ENCODE measurements around the gene NTNG1. TPM values are rescaled to one million over a fixed set of nuclear protein-coding genes. Genes with fewer than 3 reads are reported as not detected.

The NTNG1 gene
- total RNA-seq, 1 experiment from 2014 or later = 2.3 TPM

GRCh38 chr1:107276247-107276646 lies 135.4 kb downstream of the NTNG1 start:
- H3K4me3 Mint-ChIP-seq = no peak overlapping the region
- ATAC-seq = peak; percentile 60

More at GRCh38 chr1:107276247-107276646, 135.4 kb downstream of the NTNG1 start:
- CTCF ChIA-PET = interaction anchor here (0.7 to 3.3 kb wide), 13 partner anchors 9 to 472 kb away, joined by 3 to 35 read pairs (median 5); no protein-coding TSS in a partner anchor
- H3K9me3 Mint-ChIP-seq = no peaks in the 10 kb centered on the region
- peaks cover 16% of the 10 kb centered on the region for H3K4me1 Mint-ChIP-seq
- no peaks in the 10 kb centered on the region for H3K27me3 Mint-ChIP-seq (ENCODE audit: low read depth)
- H3K36me3 Mint-ChIP-seq = no peaks in the 10 kb centered on the region
- TF ChIP-seq CDX4 (CRISPR knock-in tag; IDR thresholded peaks at IDR 0.05; ENCODE audit: borderline replicate concordance) = no peak
- TF ChIP-seq TEAD4 (CRISPR knock-in tag; IDR thresholded peaks at IDR 0.05) = no peak
- TF ChIP-seq E2F4 (CRISPR knock-in tag; IDR thresholded peaks at IDR 0.05; ENCODE audit: borderline replicate concordance, low read depth) = no peak
- no peak for TF ChIP-seq RELA (CRISPR knock-in tag; IDR thresholded peaks at IDR 0.05; ENCODE audit: borderline replicate concordance)
- TF ChIP-seq ETV6 (CRISPR knock-in tag; IDR thresholded peaks at IDR 0.05) = no peak
- no peak for TF ChIP-seq ZNF138 (CRISPR knock-in tag; conservative IDR thresholded peaks at IDR 0.05)
- TF ChIP-seq USF1 (CRISPR knock-in tag; IDR thresholded peaks at IDR 0.05) = no peak
- TF ChIP-seq FOXP4 (CRISPR knock-in tag; IDR thresholded peaks at IDR 0.05) = no peak
- no peak for TF ChIP-seq ARID4B (CRISPR knock-in tag; IDR thresholded peaks at IDR 0.05; ENCODE audit: borderline replicate concordance)
- no peak for TF ChIP-seq CBFB (CRISPR knock-in tag; IDR thresholded peaks at IDR 0.05; ENCODE audit: low read depth)
- no peak for TF ChIP-seq IRF2 (CRISPR knock-in tag; IDR thresholded peaks at IDR 0.05; ENCODE audit: borderline replicate concordance, low read depth)
- TF ChIP-seq ZNF281 (CRISPR knock-in tag; IDR thresholded peaks at IDR 0.05) = no peak
- TF ChIP-seq FOXP1 (CRISPR knock-in tag; IDR thresholded peaks at IDR 0.05; ENCODE audit: borderline replicate concordance) = no peak
- no peak for TF ChIP-seq NFYB (CRISPR knock-in tag; conservative IDR thresholded peaks at IDR 0.05; ENCODE audit: low read depth)
- TF ChIP-seq PREB (CRISPR knock-in tag; IDR thresholded peaks at IDR 0.05; ENCODE audit: borderline replicate concordance) = no peak
- no peak for DNase-seq (ENCODE audit: low spot score)
- POLR2A ChIA-PET = no interaction called here
- peak overlapping the region; percentile 43; the same call in 1 of the 2 replicates for H3K27ac Mint-ChIP-seq

All from WTC11 (cell line).